ENCODE data around the gene STX2.
"Not testable (repeated sequence)": the region's sequence is repeated elsewhere in the genome, so short reads cannot be mapped to it uniquely, and the experiment has no call there.

STX2 gene

DNA sequence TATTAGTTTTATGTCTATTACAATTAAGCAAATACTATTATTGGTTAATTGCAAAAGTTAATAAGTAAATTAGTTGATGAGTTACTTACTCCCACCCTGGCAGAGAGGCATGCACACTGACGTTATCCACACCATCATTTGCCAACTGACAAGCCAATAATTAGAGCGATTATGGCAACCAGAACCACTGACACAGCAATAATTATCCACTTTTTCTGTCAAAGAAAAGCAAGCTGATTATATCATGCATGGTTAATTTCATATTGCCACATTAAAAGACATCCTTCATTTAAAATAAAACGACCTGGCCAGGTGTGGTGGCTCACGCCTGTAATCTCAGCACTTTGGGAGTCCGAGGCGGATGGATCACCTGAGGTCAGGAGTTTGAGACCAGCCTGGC, 43.1 kb downstream of the STX2 start:
- DNase-seq: no peak

- no peak for DNase-seq
Measured at GRCh38 chr12:130793554-130793849, 45.5 kb downstream of the STX2 start.

GRCh38 chr12:130792821-130793553, 46.1 kb downstream of the STX2 start:
- DNase-seq: no peak

- DNase-seq: no peak
Measured at GRCh38 chr12:130791629-130792028, 47.4 kb downstream of the STX2 start.

GRCh38 chr12:130788515-130788914, 50.5 kb downstream of the STX2 start:
- DNase-seq: no peak

- no peak for DNase-seq
Measured at GRCh38 chr12:130787445-130788410, 51.3 kb downstream of the STX2 start.

GRCh38 chr12:130787041-130787440, 52.0 kb downstream of the STX2 start:
- DNase-seq: no peak

DNA sequence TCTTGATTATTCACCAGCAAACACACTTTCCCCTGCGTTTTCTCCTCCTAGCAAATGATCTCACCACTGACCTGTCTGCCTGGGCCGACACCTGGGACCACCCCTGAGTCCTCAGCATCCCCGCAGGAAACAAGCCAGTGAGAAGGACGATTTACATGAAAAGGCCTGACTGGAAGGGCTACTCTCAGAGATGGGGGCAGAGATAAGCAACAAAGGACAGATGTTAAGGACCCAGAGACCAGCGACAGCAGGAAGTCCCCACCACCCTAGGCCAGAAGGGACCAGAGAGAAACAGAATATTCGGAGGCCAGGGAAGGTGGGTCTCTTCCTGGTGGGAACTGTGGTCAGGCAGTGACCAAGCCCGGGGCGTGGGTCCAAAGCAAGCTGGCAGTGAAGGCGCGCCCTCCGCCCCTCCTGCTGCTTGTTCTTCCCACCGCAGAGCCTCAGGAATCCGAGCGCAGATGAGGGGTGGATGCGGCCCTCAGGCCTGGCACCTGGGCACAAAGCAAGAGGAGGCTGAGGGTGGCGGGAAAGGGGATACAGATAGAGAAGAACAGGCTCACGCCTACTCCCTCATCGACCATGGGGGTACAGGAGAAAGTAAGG, 55.8 kb downstream of the STX2 start:
- no peak for DNase-seq

DNA sequence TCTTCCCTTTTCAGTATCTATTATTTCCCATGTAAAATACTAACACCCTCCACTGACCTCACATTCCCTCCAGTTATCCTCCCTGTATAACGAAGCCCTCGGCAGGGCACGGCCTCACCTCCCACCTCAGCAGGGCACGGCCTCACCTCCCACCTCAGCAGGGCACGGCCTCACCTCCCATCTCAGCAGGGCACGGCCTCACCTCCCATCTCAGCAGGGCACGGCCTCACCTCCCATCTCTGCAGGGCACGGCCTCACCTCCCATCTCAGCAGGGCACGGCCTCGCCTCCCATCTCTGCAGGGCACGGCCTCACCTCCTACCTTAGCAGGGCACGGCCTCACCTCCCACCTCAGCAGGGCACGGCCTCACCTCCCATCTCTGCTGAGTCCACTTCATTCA, 56.8 kb downstream of the STX2 start:
- not testable (repeated sequence) for DNase-seq

GRCh38 chr12:130780880-130781575, 58.0 kb downstream of the STX2 start:
- DNase-seq: no peak

DNA sequence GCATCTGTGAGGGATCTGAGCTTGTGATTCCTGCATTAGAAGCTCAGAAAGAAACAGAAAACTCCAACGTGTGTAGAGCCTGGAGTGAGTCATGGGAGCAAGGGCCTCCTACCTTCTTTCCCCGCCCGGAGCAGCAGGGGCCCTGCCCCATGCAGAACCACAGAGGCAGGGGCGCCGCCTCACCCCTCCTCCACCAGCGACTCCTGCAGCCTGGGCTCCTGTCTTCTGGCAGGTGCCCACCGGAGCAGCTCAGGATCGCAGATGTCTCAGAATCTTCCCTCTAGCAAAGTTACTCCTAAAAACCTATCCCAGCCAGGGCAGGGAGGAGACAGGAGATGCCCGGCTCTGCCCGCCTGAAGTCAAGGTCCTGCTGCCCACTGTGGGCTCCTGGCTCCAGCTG, 58.7 kb downstream of the STX2 start:
- DNase-seq: no peak

- DNase-seq: no peak
Measured at GRCh38 chr12:130778776-130779175, 60.3 kb downstream of the STX2 start.

DNA sequence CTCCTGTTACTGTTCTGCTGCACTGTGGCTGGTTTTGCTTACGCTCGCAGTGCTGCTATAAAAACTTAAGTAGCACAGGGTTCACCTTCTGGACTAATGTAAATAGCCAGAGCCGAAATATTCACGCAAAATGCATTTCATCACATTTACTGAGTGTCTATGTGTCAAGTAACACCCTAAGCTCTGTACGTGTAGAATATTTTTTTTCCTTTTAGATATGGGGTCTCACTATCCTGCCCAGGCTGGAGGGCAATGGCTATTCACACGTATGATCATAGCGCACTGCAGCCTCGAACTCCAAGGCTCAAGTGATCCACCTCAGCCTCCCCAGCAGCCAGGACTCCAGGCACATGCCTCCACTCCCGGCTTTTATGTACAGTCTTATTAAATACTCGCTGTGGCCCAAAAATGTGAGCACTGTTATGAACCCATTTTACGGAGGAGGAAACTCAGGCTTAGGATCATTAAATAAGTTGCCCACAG, 62.2 kb downstream of the STX2 start:
- DNase-seq: no peak

DNA sequence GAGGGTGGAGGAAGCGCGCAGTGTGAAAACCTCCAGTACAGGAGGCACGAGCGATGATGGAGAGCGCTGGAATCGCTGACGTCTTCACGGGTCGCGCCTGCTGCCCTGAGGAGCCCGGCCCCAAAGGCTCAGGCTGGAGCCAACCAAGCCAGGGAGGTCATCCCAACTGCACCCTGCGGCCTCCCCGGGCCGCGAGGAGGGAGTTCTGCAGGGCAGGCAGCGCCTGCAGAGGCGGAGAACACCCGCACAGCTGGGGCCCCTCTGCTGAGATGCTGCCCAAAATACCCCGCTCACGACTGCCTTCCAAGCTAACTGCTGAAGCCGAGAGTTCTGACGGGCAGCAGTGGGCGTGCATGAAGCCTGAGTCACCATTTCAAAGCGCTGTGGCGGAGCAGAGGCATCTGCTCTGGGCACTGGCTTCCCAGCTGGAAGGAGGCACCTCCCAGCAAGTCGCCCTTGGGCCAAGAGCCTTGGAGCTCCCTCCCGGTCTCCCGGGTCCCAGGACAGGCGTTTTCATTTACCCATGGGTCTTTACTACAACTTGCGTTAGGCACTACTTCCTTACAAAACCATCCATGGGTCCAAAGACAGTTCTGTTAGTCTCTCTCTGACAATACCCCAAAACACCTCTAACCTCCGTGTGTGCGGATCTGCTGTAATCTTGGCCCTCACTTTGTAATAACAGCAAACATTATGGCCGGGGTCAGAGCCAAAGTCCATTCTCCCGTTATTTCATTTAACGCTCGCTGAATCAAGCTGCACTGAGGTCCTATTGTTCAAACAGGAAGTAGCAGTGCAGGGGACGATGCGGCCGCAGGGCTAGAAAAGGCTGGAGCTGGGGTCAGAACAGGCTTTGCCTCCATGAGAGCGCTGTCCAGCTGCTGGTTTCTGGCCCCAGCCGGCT, 62.8 kb downstream of the STX2 start:
- DNase-seq: peak; percentile 74

- DNase-seq: no peak
Measured at GRCh38 chr12:130770413-130771028, 68.5 kb downstream of the STX2 start.

- no peak for DNase-seq
Measured at GRCh38 chr12:130768120-130768519, 70.9 kb downstream of the STX2 start.

DNA sequence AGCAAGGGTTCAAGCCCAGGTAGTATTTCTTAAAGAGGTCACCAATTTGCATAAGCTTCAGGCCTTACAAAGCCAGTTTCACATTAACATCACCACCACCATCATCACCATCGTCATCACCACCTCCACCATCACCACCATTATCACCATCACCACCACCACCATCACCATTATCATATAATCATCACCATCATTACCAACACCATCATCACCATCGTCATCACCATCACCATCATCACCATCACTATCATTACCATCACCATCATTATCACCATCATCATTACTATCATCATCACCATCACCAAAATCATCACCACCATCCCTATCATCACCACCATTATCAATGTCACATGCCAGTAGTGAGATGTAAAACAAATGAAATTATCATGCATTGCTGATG, 72.6 kb downstream of the STX2 start:
- DNase-seq: no peak

GRCh38 chr12:130765186-130765659, 73.8 kb downstream of the STX2 start:
- no peak for DNase-seq

- no peak for DNase-seq
Measured at GRCh38 chr12:130764475-130765185, 74.4 kb downstream of the STX2 start.

GRCh38 chr12:130764073-130764472, 75.0 kb downstream of the STX2 start:
- no peak for DNase-seq

DNA sequence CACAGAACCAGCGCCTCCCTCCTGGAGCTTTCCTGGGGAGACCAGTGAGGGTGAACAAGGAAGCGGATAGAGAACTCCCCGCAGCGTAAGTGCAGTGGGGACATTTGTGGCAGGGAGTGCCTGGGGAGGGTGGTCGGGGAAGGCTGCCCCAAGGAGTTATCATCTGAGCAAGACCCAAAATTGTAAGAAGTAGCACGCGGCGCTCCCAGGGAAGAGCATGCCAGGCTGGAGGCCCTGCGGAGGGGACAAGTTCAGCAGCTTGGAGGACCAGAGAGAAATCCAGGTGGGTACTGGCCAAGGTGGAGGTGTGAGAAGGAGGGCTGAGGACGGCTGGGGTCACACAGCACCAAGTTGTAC, 76.8 kb downstream of the STX2 start:
- DNase-seq: no peak

Measured in stimulated activated CD4-positive, alpha-beta T cell treated with anti-CD3 and anti-CD28 coated beads, Interleukin-4, amount 100 ng/mL, for 1 hour (primary cell).